Renal pelvis (tissue), 4 donors: Measurements from ENCODE around the gene PCAT7. TPM values are rescaled to one million over a fixed set of nuclear protein-coding genes. Genes with fewer than 3 reads are reported as not detected.
"Not testable (repeated sequence)": the region's sequence is repeated elsewhere in the genome, so short reads cannot be mapped to it uniquely, and the experiment has no call there.

Experiments
- DNase-seq: peaks from one replicate; pipeline ENCODE4 v3.0.0-alpha.2; 2013
- polyA plus RNA-seq, 3 donors: library from polyadenylated mRNA; unstranded; fragments of 120-200 nt; gene quantifications; one replicate each; pipeline ENCODE4 v1.2.1, GENCODE V29; 2013; ENCODE audit not compliant: insufficient read length in 3 of 3

The PCAT7 gene
- polyA plus RNA-seq, 3 donors: 0.31 to 0.48 (median 0.41) TPM

GRCh38 chr9:94557376-94557775, 2.5 kb downstream of the PCAT7 start:
- no peak for DNase-seq

GRCh38 chr9:94560237-94560636, 5.4 kb downstream of the PCAT7 start:
- DNase-seq: no peak

GRCh38 chr9:94563548-94563947, 8.7 kb downstream of the PCAT7 start:
- DNase-seq: no peak

- DNase-seq: not testable (repeated sequence)
Observed at GRCh38 chr9:94564279-94564678, 9.4 kb downstream of the PCAT7 start.

- no peak for DNase-seq
Observed at GRCh38 chr9:94566550-94566949, 11.7 kb downstream of the PCAT7 start.

GRCh38 chr9:94567271-94567670, 12.4 kb downstream of the PCAT7 start:
- DNase-seq: no peak

- DNase-seq: no peak
Observed at GRCh38 chr9:94568250-94568889, 13.5 kb downstream of the PCAT7 start.

- no peak for DNase-seq
Observed at GRCh38 chr9:94568972-94569712, 14.3 kb downstream of the PCAT7 start.

- DNase-seq: no peak
Observed at GRCh38 chr9:94576131-94576530, 21.2 kb downstream of the PCAT7 start.

- DNase-seq: no peak
Observed at GRCh38 chr9:94577036-94577435, 22.2 kb downstream of the PCAT7 start.

- no peak for DNase-seq
Observed at GRCh38 chr9:94577571-94577970, 22.7 kb downstream of the PCAT7 start.

GRCh38 chr9:94581728-94582127, 26.8 kb downstream of the PCAT7 start:
- DNase-seq: no peak

GRCh38 chr9:94584555-94584954, 29.7 kb downstream of the PCAT7 start:
- DNase-seq: no peak

GRCh38 chr9:94586316-94586715, 31.4 kb downstream of the PCAT7 start:
- no peak for DNase-seq

- DNase-seq: no peak
Observed at GRCh38 chr9:94586814-94587213, 31.9 kb downstream of the PCAT7 start.

- DNase-seq: no peak
Observed at GRCh38 chr9:94588681-94589080, 33.8 kb downstream of the PCAT7 start.

GRCh38 chr9:94591046-94591545, 36.2 kb downstream of the PCAT7 start:
- not testable (repeated sequence) for DNase-seq

GRCh38 chr9:94591876-94592275, 37.0 kb downstream of the PCAT7 start:
- DNase-seq: no peak

- not testable (repeated sequence) for DNase-seq
Observed at GRCh38 chr9:94592683-94593082, 37.8 kb downstream of the PCAT7 start.

GRCh38 chr9:94593459-94594345, 38.8 kb downstream of the PCAT7 start, which contains the start of gene FBP2:
Gene FBP2 (minus strand): TSS chr9:94593824. CDS start chr9:94593726, 98 bp downstream.
- DNase-seq: no peak

- no peak for DNase-seq
Observed at GRCh38 chr9:94599102-94599501, 44.2 kb downstream of the PCAT7 start.

- no peak for DNase-seq
Observed at GRCh38 chr9:94600258-94600657, 45.4 kb downstream of the PCAT7 start.
